GM19452 (cell line): Measurements from ENCODE around the gene FGF21.
"Not testable (repeated sequence)": the region's sequence is repeated elsewhere in the genome, so short reads cannot be mapped to it uniquely, and the experiment has no call there.

Experiments
- ATAC-seq: cut with Tn5 transposase; IDR thresholded peaks from one replicate; pipeline ENCODE4 v1.9.1; 2021; ENCODE audit not compliant: unreplicated experiment

FGF21 gene

DNA sequence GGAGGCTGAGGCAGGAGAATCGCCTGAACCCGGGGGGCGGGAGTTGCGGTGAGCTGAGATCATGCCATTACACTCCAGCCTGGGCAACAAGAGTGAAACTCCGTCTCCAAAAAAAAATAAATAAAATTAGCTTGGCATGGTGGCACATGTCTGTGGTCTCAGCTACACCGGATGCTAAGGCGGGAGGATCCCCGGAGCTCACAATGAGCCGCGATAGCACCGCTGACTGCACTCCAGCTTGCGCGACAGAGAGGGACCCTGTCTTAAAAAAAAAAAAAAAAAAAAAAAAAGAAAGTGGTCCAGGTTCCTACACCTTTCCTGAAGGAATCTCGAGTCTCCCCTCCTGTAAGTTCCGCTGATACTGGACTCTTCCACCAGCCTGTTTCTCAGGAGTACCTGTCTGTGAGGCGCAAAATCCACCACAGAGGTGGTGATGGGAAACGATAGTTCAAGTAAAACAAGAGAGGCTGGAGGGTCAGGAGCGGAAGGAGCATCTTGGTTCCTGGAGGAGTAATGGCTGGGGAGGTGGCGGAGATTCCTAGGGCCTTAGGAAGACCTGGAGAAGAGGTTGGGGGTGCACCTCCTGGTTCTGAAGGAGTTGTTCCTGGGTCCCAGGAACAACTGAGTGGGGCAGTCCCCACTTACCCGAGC, 3.4 kb upstream of the FGF21 start:
- no peak for ATAC-seq

DNA sequence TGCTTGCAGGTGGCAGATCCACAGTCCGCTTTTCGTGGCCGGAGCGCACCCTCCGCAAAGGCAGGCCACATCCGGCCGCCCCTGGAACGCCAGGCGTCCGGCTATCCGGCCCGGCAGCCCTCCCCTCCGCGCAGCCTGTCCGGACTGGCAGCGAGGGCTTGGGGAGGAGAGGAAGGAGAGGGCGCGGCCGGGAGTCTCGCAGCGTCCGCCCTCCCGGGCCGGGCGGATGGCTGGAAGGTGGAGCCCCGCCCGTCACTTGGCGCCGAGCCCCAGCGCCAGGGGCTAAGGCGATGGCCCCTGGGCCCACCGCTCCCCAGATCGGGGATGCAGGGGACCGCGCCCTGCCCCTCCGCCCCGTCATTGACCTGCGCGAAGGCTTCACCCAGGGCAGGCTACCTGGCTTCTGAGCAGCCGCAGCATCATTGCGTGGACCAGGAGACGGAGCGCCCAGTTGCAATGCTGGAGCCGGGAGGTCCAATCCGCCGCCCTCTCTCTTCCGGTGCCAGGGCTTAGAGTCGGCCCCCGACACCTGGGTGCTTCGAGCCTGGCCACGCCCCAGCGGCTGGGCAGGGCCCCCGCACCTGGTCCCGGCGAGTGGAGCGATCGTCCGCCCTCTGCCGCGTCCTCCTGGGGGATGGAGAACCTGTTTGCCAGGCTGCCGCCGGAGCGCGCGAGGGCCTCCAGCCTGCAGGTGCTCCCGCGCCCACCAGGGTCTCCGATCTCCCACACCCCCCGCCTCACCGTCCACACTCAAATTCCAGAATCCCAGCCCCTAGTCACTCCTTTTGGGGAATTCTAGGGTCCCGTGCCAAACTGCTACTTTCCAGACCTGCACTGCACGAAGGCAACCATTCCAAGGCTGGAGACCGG, 2.6 kb upstream of the FGF21 start, which contains the start of gene FUT1:
Gene FUT1, minus strand, starts transcription at position 146 of the 870 bp plus-strand sequence. CDS start 1,360 bp downstream, outside the sequence.
- no peak for ATAC-seq

- ATAC-seq = no peak
Measured at GRCh38 chr19:48755787-48756186, 463 bp downstream of the FGF21 start.

GRCh38 chr19:48756212-48756611, 888 bp downstream of the FGF21 start:
- ATAC-seq = no peak

GRCh38 chr19:48756686-48757085, 1.4 kb downstream of the FGF21 start:
- no peak for ATAC-seq

- ATAC-seq = no peak
Measured at GRCh38 chr19:48757089-48757675, 1.9 kb downstream of the FGF21 start.

DNA sequence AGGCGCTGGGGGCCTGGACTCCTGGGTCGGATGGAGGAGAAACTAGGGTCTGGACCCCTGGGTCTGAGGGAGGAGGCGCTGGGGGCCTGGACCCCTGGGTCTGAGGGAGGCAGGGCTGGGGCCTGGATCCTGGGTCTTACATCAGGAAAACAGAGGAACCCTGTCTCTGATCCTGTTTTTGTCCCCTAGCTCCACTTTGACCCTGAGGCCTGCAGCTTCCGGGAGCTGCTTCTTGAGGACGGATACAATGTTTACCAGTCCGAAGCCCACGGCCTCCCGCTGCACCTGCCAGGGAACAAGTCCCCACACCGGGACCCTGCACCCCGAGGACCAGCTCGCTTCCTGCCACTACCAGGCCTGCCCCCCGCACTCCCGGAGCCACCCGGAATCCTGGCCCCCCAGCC, 2.4 kb downstream of the FGF21 start:
- no peak for ATAC-seq

- no peak for ATAC-seq
Measured at GRCh38 chr19:48760504-48761205, 5.3 kb downstream of the FGF21 start.

GRCh38 chr19:48765816-48766215, 10.5 kb downstream of the FGF21 start:
- not testable (repeated sequence) for ATAC-seq

DNA sequence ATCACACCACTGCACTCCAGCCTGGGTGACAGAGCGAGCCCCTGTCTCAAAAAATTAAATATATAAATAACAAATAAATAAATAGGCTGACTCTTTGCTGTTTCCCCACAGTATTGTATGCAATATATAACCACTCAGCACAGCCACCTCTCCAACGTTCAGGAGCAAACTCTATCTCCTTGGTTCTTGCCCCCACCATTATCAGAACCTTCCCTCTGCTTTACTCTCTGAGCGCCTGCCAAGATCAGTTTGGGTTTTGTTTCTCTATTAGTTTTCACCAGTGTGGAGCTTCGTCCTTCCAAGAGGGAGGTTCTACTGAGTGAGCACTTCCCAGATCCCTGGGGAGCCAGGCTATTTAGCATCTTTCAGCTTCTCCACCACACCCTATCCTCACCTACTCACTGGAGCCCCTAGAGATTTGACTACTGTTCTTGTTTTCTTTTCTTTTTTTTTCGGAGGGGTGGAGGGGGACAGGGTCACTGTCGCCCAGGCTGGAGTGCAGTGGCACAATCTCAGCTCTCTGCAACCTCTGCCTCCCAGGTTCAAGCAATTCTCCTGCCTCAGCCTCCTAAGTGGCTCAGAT, 12.9 kb downstream of the FGF21 start:
- not testable (repeated sequence) for ATAC-seq

GRCh38 chr19:48768994-48769713, 13.8 kb downstream of the FGF21 start:
- ATAC-seq = no peak

GRCh38 chr19:48770266-48770665, 14.9 kb downstream of the FGF21 start:
- ATAC-seq = no peak

GRCh38 chr19:48770734-48771472, 15.6 kb downstream of the FGF21 start:
- no peak for ATAC-seq

- no peak for ATAC-seq
Measured at GRCh38 chr19:48772503-48772953, 17.2 kb downstream of the FGF21 start.

- ATAC-seq = no peak
Measured at GRCh38 chr19:48777139-48777538, 21.8 kb downstream of the FGF21 start.

DNA sequence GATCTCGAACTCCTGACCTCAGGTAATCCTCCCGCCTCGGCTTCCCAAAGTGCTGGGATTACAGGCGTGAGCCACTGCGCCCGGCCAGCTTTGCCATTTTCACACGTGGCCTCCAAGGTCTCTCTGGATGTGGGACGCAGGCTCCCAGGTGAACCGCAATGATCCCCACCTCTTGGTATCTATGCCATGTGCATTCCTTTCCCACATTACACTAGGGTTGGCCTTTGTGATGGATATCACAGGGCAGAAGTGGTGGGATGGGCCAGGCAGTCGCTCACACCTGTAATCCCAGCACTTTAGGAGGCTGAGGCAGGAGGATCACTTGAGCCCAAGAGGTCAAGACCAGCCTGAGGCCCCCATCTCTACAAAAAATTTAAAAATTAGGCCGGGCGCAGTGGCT, 22.4 kb downstream of the FGF21 start:
- no peak for ATAC-seq

DNA sequence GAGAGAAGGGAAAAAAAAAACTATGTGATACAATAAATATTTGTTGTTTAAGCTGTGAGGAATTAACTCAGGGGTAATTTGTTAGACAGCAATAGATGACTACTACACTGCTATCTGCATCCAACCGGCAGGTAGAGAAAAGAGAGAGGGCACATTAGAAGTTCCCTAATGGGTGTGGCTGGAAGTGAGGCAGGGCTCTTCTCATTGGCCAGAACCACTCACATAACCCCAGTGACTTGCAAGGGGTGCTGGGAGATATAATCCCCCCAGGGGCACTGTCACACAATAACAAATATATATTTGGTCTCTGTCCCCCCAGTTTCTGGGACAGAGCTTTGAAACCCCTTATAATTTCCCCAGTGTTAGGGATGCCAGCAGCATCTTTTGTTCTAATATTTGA, 24.3 kb downstream of the FGF21 start:
- no peak for ATAC-seq

- no peak for ATAC-seq
Measured at GRCh38 chr19:48780631-48781391, 25.5 kb downstream of the FGF21 start.

- no peak for ATAC-seq
Measured at GRCh38 chr19:48784527-48784926, 29.2 kb downstream of the FGF21 start.
